ENCODE results near the gene SEMA4D.

SEMA4D gene

GRCh38 chr9:89408628-89409101 is 89.2 kb downstream of the SEMA4D start:
- peak; percentile 63 to 74 for DNase-seq

- no peak for DNase-seq
Measured at GRCh38 chr9:89407070-89407469, 90.8 kb downstream of the SEMA4D start.

GRCh38 chr9:89405826-89406225 is 92.1 kb downstream of the SEMA4D start:
- DNase-seq: no peak

GRCh38 chr9:89404074-89404473 is 93.8 kb downstream of the SEMA4D start:
- DNase-seq: no peak

GRCh38 chr9:89402695-89403427 is 95.1 kb downstream of the SEMA4D start:
- no peak for DNase-seq

- DNase-seq: peak; percentile 92 to 96
Measured at GRCh38 chr9:89400403-89401116, 97.4 kb downstream of the SEMA4D start.

- DNase-seq: no peak
Measured at GRCh38 chr9:89398621-89399020, 99.3 kb downstream of the SEMA4D start.

- no peak for DNase-seq
Measured at GRCh38 chr9:89397471-89397870, 100.4 kb downstream of the SEMA4D start.

GRCh38 chr9:89395931-89396710 is 101.8 kb downstream of the SEMA4D start:
- DNase-seq: no peak

GRCh38 chr9:89394412-89394811 is 103.5 kb downstream of the SEMA4D start:
- DNase-seq: no peak

- DNase-seq: no peak
Measured at GRCh38 chr9:89391585-89391984, 106.3 kb downstream of the SEMA4D start.

GRCh38 chr9:89390578-89391116 is 107.3 kb downstream of the SEMA4D start:
- DNase-seq: no peak

- DNase-seq: no peak
Measured at GRCh38 chr9:89390068-89390555, 107.8 kb downstream of the SEMA4D start.

GRCh38 chr9:89388868-89389177 is 109.1 kb downstream of the SEMA4D start:
- no peak for DNase-seq

- DNase-seq: peak; percentile 64 to 68
Measured at GRCh38 chr9:89388084-89388867, 109.6 kb downstream of the SEMA4D start.

- DNase-seq: no peak
Measured at GRCh38 chr9:89387197-89387849, 110.6 kb downstream of the SEMA4D start.

- no peak for DNase-seq
Measured at GRCh38 chr9:89386797-89387196, 111.1 kb downstream of the SEMA4D start.

- DNase-seq: no peak
Measured at GRCh38 chr9:89386206-89386605, 111.7 kb downstream of the SEMA4D start.

- DNase-seq: no peak
Measured at GRCh38 chr9:89384783-89385182, 113.1 kb downstream of the SEMA4D start.

- no peak for DNase-seq
Measured at GRCh38 chr9:89383721-89384300, 114.1 kb downstream of the SEMA4D start.

- DNase-seq: no peak
Measured at GRCh38 chr9:89383030-89383720, 114.7 kb downstream of the SEMA4D start.
